Measurements from ENCODE around the gene TRUB1.

DNA sequence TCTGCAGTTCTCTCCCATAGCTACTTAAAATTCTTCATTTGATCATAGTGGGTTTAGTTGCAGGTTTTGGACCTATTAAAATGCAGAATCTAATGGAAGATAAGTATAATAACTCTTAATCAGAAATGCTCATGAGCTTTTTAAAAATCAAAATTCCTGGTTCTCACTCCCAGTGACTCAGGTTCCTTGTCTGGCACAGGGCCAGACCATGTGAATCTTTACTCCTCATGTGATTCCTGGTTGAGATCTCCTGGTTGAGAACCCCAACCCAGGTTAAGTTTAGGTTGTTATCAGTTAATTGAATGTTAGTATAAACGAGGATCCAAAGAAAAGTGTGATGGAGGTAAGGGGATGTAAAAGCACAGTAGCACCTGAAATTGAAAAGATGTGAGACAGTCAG, 17.5 kb upstream of the TRUB1 start:
- TF ChIP-seq POLR2A (IDR thresholded peaks at IDR 0.05) (no peak), POLR2AphosphoS5 (IDR thresholded peaks at IDR 0.05) (no peak)
- TF ChIP-seq, protein P1, sequence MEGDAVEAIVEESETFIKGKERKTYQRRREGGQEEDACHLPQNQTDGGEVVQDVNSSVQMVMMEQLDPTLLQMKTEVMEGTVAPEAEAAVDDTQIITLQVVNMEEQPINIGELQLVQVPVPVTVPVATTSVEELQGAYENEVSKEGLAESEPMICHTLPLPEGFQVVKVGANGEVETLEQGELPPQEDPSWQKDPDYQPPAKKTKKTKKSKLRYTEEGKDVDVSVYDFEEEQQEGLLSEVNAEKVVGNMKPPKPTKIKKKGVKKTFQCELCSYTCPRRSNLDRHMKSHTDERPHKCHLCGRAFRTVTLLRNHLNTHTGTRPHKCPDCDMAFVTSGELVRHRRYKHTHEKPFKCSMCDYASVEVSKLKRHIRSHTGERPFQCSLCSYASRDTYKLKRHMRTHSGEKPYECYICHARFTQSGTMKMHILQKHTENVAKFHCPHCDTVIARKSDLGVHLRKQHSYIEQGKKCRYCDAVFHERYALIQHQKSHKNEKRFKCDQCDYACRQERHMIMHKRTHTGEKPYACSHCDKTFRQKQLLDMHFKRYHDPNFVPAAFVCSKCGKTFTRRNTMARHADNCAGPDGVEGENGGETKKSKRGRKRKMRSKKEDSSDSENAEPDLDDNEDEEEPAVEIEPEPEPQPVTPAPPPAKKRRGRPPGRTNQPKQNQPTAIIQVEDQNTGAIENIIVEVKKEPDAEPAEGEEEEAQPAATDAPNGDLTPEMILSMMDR (IDR thresholded peaks at IDR 0.05) = no peak

Data from breast epithelium (tissue), 3 donors.